K562 (cell line): ENCODE results near the gene SERTAD1. TPM values are rescaled to one million over a fixed set of nuclear protein-coding genes. Genes with fewer than 3 reads are reported as not detected.
A peak's percentile ranks its signal among the peaks of the same experiment; 100 is the strongest.

Source experiments
- BRD9 ChIP-seq: fragments of 450-650 bp; IDR thresholded peaks from 2 replicates; pipeline ENCODE4 v1.6.1; 2018; ENCODE audit warnings: low read depth; ENCODE audit not compliant: partially characterized antibody
- CEBPB ChIP-seq: fragments of 450-650 bp; IDR thresholded peaks from 2 replicates; pipeline ENCODE4 v1.6.1; 2016; ENCODE audit warnings: missing genetic modification characterization, missing compliant biosample characterization
- CREM ChIP-seq: IDR thresholded peaks from 2 replicates; pipeline ENCODE4 v1.6.1; 2014; ENCODE audit warnings: antibody characterized with exemption, low read depth
- DACH1 ChIP-seq: fragments of 450-650 bp; IDR thresholded peaks from 2 replicates; pipeline ENCODE4 v1.6.1; 2018; ENCODE audit not compliant: partially characterized antibody
- EWSR1 ChIP-seq: fragments of 450-650 bp; IDR thresholded peaks from 2 replicates; pipeline ENCODE4 v1.6.1; 2018; ENCODE audit warnings: borderline replicate concordance, mild to moderate bottlenecking, low read depth, moderate library complexity; ENCODE audit not compliant: partially characterized antibody
- FUS ChIP-seq: fragments of 200-400 bp; formaldehyde crosslinking; optimal IDR thresholded peaks from 2 replicates; pipeline ENCODE3; 2017; ENCODE audit warnings: low read depth, low read length
- HDAC3 ChIP-seq: fragments of 450-650 bp; IDR thresholded peaks from 2 replicates; pipeline ENCODE4 v1.6.1; 2018; ENCODE audit warnings: borderline replicate concordance, mild to moderate bottlenecking, moderate library complexity; ENCODE audit not compliant: partially characterized antibody
- KLF1 ChIP-seq: fragments of 450-650 bp; IDR thresholded peaks from 2 replicates; pipeline ENCODE4 v1.6.1; 2016; ENCODE audit warnings: missing genetic modification characterization, missing compliant biosample characterization
- KLF16 ChIP-seq: IDR thresholded peaks from 2 replicates; pipeline ENCODE4 v1.6.1; 2016; ENCODE audit warnings: antibody characterized with exemption
- MBD1 ChIP-seq: fragments of 250-450 bp; sonication (Bioruptor Pico); IDR thresholded peaks from 2 replicates; pipeline ENCODE4 v1.8.0; 2022; ENCODE audit warnings: inconsistent platforms
- MBD2 ChIP-seq: sonication (generic); IDR thresholded peaks from 2 replicates; pipeline ENCODE4 v1.6.1; 2016; ENCODE audit warnings: low read depth, borderline replicate concordance
- NR2F6 ChIP-seq: fragments of 450-650 bp; formaldehyde crosslinking; IDR thresholded peaks from 2 replicates; pipeline ENCODE4 v1.4.0; 2020; ENCODE audit warnings: mild to moderate bottlenecking
- OTX1 ChIP-seq: fragments of 450-650 bp; formaldehyde crosslinking; IDR thresholded peaks from 2 replicates; pipeline ENCODE4 v1.4.0; 2022; ENCODE audit warnings: mild to moderate bottlenecking
- SMC3 ChIP-seq: conservative IDR thresholded peaks from 2 replicates; pipeline ENCODE4 v1.6.1; 2011; ENCODE audit warnings: low read depth, low read length, improper control_type of control experiment; ENCODE audit not compliant: insufficient read depth
- TEAD2 ChIP-seq: fragments of 450-650 bp; IDR thresholded peaks from 2 replicates; pipeline ENCODE4 v1.6.1; 2016; ENCODE audit warnings: missing genetic modification characterization, control low read depth, missing compliant biosample characterization
- THRA ChIP-seq: fragments of 450-650 bp; IDR thresholded peaks from 2 replicates; pipeline ENCODE4 v1.6.1; 2017; ENCODE audit warnings: mild to moderate bottlenecking, moderate library complexity
- ZFPM2 ChIP-seq: fragments of 250-450 bp; sonication (Bioruptor Pico); IDR thresholded peaks from 2 replicates; pipeline ENCODE4 v1.5.1; 2022; ENCODE audit warnings: mild to moderate bottlenecking
- ZNF124 ChIP-seq: sonication (generic); formaldehyde crosslinking; IDR thresholded peaks from 2 replicates; pipeline ENCODE4 v1.8.1; 2022; ENCODE audit warnings: missing genetic modification reagents
- ZNF146 ChIP-seq: IDR thresholded peaks from one replicate; pipeline ENCODE4 v1.6.1; 2018; ENCODE audit warnings: missing compliant biosample characterization; ENCODE audit not compliant: unreplicated experiment
- ZNF583 ChIP-seq: fragments of 250-450 bp; sonication (Bioruptor Pico); IDR thresholded peaks from 2 replicates; pipeline ENCODE4 v1.4.0; 2020
- ZNF830 ChIP-seq: fragments of 250-450 bp; sonication (Bioruptor Pico); IDR thresholded peaks from 2 replicates; pipeline ENCODE4 v1.5.0; 2021; ENCODE audit warnings: mild to moderate bottlenecking
- polyA plus RNA-seq, 8 experiments: library from polyadenylated mRNA; depleted of rRNA in 4 of 8; stranded (reverse) in 5 of 8; unstranded in 3 of 8; fragments of >200 nt; fragmentation: Nextera tagmentation in 2 of 8; fragmentation: Illumina TruSeq in 1 of 8; extraction: Ambion mirVana in 2 of 8; extraction: Trizol in 1 of 8; gene quantifications; 2 replicates each; pipeline versions ENCODE4 v1.2.1 to v1.2.3, GENCODE V29; 2011 to 2014; ENCODE audit warnings: inconsistent platforms in 1 of 8, missing spikeins in 1 of 8
- total RNA-seq, 7 experiments: library from RNA; depleted of rRNA in 6 of 7; stranded (reverse); fragments of >200 nt in 6 of 7; fragmentation: Illumina TruSeq in 2 of 7; extraction: Trizol in 2 of 7; gene quantifications; 2 replicates each; pipeline versions ENCODE4 v1.2.1 to v1.2.3, GENCODE V29; 2011 to 2021; ENCODE audit warnings: low replicate concordance in 1 of 7
- TF ChIP-seq, protein P1 (sequence below): fragments of 450-650 bp; IDR thresholded peaks from 2 replicates; pipeline ENCODE4 v1.6.1; 2016; ENCODE audit warnings: mild to moderate bottlenecking
- TF ChIP-seq, protein P2 (sequence below): fragments of 450-650 bp; IDR thresholded peaks from 2 replicates; pipeline ENCODE4 v1.6.1; 2016
- TF ChIP-seq, protein P3 (sequence below): fragments of 450-650 bp; formaldehyde crosslinking; IDR thresholded peaks from 2 replicates; pipeline ENCODE4 v1.4.0; 2022; ENCODE audit warnings: missing genetic modification characterization

SERTAD1 gene
- total and polyA plus RNA-seq, 9 of the 15 experiments (the other 6 are each of a cell fraction or from before 2014, with no cell fraction given): 0.15 to 8.7 (median 4.9) TPM

- TF ChIP-seq, protein P1, sequence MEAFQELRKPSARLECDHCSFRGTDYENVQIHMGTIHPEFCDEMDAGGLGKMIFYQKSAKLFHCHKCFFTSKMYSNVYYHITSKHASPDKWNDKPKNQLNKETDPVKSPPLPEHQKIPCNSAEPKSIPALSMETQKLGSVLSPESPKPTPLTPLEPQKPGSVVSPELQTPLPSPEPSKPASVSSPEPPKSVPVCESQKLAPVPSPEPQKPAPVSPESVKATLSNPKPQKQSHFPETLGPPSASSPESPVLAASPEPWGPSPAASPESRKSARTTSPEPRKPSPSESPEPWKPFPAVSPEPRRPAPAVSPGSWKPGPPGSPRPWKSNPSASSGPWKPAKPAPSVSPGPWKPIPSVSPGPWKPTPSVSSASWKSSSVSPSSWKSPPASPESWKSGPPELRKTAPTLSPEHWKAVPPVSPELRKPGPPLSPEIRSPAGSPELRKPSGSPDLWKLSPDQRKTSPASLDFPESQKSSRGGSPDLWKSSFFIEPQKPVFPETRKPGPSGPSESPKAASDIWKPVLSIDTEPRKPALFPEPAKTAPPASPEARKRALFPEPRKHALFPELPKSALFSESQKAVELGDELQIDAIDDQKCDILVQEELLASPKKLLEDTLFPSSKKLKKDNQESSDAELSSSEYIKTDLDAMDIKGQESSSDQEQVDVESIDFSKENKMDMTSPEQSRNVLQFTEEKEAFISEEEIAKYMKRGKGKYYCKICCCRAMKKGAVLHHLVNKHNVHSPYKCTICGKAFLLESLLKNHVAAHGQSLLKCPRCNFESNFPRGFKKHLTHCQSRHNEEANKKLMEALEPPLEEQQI: no peak
- TF ChIP-seq EWSR1 (no peak), ZNF583 (CRISPR knock-in tag) (no peak), OTX1 (CRISPR knock-in tag) (no peak; the same call in 1 of the 2 replicates), KLF16 (no peak), FUS (no peak), BRD9 (peak; percentile 84), ZFPM2 (CRISPR knock-in tag) (no peak), KLF1 (tag) (no peak), ZNF146 (no peak), MBD1 (CRISPR knock-in tag) (no peak), DACH1 (no peak), SMC3 (no peak; the same call in 1 of the 2 replicates), ZNF830 (CRISPR knock-in tag) (no peak), CREM (no peak), CEBPB (tag) (no peak), HDAC3 (no peak), ZNF124 (no peak), MBD2 (no peak; the same call in 1 of the 2 replicates), TEAD2 (no peak), NR2F6 (CRISPR knock-in tag) (no peak), THRA (no peak)
- TF ChIP-seq, protein P2, sequence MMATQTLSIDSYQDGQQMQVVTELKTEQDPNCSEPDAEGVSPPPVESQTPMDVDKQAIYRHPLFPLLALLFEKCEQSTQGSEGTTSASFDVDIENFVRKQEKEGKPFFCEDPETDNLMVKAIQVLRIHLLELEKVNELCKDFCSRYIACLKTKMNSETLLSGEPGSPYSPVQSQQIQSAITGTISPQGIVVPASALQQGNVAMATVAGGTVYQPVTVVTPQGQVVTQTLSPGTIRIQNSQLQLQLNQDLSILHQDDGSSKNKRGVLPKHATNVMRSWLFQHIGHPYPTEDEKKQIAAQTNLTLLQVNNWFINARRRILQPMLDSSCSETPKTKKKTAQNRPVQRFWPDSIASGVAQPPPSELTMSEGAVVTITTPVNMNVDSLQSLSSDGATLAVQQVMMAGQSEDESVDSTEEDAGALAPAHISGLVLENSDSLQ: no peak
- TF ChIP-seq, protein P3, sequence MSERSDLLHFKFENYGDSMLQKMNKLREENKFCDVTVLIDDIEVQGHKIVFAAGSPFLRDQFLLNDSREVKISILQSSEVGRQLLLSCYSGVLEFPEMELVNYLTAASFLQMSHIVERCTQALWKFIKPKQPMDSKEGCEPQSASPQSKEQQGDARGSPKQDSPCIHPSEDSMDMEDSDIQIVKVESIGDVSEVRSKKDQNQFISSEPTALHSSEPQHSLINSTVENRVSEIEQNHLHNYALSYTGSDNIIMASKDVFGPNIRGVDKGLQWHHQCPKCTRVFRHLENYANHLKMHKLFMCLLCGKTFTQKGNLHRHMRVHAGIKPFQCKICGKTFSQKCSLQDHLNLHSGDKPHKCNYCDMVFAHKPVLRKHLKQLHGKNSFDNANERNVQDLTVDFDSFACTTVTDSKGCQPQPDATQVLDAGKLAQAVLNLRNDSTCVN (CRISPR knock-in tag): 0 out of 2 replicates have a peak, but pooled peaks have one; percentile 47
These were observed 19.1 kb upstream of the SERTAD1 start (continued) for GRCh38 chr19:40444825-40445312.
